Astrocyte of the spinal cord (primary cell): ENCODE results near the gene SCN8A.
"Not testable (repeated sequence)": the region's sequence is repeated elsewhere in the genome, so short reads cannot be mapped to it uniquely, and the experiment has no call there.

ENCODE experiments used
- DNase-seq: peaks from one replicate; pipeline ENCODE4 v3.0.0; 2011; ENCODE audit warnings: low read depth, low spot score
- H3K4me3 ChIP-seq: 2 replicates; pipeline ENCODE4 v1.5.1; 2011; ENCODE audit warnings: low read depth, mild to moderate bottlenecking, low read length, moderate library complexity
- CTCF ChIP-seq: IDR thresholded peaks from 2 replicates; pipeline ENCODE4 v1.5.1; 2012; ENCODE audit warnings: low read depth, mild to moderate bottlenecking, low read length, inconsistent platforms
- in situ Hi-C: cut with HindIII; loops from 2 replicates; pipeline ENCODE4 v1.10.0; 2017; ENCODE audit warnings: low sequenced_read_pairs

SCN8A gene

GRCh38 chr12:51591016-51591901 is at the start of gene SCN8A:
TSS of gene SCN8A (plus strand) at chr12:51591233. CDS start at chr12:51662818, 71,585 bp downstream.
- in situ Hi-C loops: no loop called here
- peak; percentile 22 for DNase-seq
- TF ChIP-seq CTCF: no peak
- H3K4me3 ChIP-seq: peak within 1 kb of the TSS; percentile 57

GRCh38 chr12:51546097-51546496 is 44.9 kb upstream of the SCN8A start:
- in situ Hi-C loops: no loop called here
- H3K4me3 ChIP-seq: no peak overlapping the region
- no peak for TF ChIP-seq CTCF
- DNase-seq: no peak

GRCh38 chr12:51547606-51548005 is 43.4 kb upstream of the SCN8A start:
- no peak overlapping the region for H3K4me3 ChIP-seq
- no peak for DNase-seq
- no peak for TF ChIP-seq CTCF
- in situ Hi-C loops: no loop called here

GRCh38 chr12:51548241-51548640 is 42.8 kb upstream of the SCN8A start:
- no peak for TF ChIP-seq CTCF
- DNase-seq: no peak
- no peak overlapping the region for H3K4me3 ChIP-seq
- in situ Hi-C loops: no loop called here

- no peak overlapping the region for H3K4me3 ChIP-seq
- in situ Hi-C loops: no loop called here
- DNase-seq: peak; percentile 3
- no peak for TF ChIP-seq CTCF
Measured at GRCh38 chr12:51549637-51550036, 41.4 kb upstream of the SCN8A start.

GRCh38 chr12:51568271-51569032 is 22.6 kb upstream of the SCN8A start:
- H3K4me3 ChIP-seq, DNase-seq, in situ Hi-C loops: not testable (repeated sequence)
